HG03066 (cell line): ENCODE measurements around the gene SLC9A5.

ENCODE experiments used
- ATAC-seq: cut with Tn5 transposase; IDR thresholded peaks from one replicate; pipeline ENCODE4 v1.9.1; 2021; ENCODE audit warnings: low read depth; ENCODE audit not compliant: unreplicated experiment

SLC9A5 gene

DNA sequence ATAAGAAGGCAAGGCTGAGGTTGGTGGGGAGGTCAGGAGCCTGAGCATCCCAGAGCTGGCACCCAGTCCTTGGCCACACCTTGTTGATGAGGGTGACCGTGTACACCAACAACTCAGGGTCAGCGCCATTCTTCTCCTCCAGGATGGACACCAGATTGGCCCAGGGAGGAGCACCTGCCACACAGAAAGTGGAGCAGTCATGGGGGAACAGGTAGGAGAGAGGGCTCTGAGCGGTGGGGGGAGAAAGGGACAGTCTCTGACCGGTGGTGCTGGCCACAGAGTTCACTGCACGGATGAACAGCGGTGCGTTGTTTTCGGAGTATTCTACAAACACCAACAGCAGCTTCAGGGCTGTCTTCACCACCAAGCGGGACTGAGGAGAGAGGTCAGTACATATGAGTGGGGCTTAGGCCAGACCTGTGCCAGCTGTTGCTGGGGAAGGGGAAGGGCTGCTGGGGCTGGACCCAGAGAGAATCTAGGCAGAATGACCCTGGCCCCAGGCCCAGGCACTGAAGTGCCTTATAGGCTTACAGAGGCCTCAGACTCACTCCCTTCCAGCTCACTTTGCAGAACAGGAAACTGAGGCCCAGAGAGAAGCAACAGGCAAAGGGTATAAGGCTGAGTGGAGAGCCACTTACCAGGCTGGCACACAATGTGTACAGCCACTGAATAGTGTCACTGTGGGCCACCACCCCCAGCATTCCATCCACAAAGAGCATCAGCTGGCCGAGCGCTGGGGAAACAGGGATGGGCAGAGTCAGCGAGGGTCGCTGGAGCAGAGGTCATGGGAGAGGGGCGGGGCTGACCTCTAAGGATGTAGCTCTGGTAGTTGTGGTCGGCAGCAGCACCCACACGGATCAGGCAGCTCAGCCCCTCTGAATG, 11.1 kb upstream of the SLC9A5 start:
- no peak for ATAC-seq

DNA sequence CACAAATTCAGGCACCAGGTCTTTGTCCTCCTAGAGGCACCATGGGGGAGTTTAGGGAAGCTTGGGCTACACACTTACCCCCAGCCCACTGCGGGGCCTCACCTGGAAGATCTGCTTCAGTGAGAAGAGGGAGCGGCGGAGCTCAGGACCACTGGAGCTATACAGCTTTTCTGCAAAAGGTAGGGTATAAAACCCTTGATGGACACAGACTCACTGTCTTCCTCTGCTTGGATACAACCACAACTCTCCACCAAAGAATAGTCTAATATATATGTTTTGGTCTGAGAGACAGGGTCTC, 10.6 kb upstream of the SLC9A5 start:
- no peak for ATAC-seq

DNA sequence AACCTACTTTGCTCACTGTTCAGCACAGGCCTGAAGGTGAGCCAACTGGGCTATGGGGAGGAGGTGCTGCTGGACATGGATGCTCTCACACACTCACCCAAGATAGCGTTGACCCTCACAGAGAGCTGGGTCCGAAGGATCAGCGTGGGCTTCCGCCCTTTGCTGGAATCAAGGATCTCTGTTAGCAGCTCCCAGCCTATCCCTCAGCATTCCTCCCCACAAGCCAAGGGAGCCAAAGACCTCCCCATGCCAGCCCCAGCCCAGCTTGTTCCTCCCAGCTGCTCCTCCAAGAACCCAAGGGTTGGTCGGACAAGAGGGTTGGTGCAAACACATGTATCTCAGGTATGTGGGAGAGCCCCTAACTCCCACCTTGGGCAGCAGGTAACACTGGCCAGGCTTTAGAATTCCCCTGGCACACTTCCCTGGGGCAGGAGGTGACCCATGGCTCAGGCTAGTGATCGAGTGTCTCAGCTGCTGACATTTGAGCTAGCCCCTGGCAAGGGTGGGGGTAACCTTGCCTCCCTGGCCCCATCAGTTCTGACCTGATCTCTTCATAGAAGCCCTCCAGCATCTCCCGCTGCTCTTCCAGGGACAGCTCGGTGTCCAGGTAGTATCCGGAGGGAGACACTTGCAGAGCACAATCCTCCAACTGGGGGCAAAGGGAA, 9.8 kb upstream of the SLC9A5 start:
- no peak for ATAC-seq

DNA sequence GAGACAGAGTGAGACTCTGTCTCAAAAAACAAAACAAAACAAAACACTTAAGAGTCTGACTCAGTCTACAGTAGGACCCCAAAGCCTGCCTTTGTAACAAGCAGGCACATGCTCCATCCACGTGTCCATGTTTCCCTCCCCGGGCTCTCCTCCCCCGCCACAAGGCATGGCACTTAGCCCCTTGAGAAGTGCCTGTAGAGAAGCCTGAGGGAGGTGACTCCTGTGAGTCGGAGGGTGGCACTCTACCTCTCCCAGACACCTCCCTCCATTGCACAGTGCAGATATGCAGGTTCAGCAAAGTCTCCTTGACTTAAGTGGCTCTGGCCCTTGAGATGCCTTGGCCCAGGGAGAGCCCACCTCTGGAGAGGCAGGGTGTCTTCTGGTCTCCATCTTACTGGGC, 8.3 kb upstream of the SLC9A5 start:
- ATAC-seq, result no peak

- no peak for ATAC-seq
Measured at GRCh38 chr16:67241008-67241900, 7.5 kb upstream of the SLC9A5 start.

DNA sequence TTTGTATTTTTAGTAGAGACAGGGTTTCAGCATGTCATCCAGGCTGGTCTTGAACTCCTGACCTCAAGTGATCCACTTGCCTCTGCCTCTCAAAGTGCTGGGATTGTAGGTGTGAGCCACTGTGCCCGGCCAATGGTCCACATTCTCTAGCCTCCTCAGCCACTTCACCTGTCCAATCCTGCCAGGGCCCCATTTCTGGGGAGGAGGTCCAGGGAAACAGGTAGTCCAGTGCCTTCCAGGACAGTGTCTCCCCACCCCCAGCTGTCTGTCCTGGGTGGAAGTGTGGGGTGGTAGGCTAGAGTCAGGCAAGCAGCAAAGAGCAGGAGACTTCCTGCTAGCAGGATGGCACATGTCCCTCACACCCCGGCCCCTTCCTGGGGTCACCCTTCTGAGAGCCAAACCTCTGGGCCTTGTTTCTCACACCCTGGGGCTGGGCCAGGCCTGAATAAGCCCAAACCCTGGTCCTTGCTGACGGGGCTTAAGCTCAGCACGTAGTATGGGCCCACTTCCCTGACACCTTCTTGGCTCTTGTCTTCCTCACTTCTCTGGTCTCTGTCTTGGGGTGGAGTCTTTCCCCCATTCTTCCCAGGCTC, 6.5 kb upstream of the SLC9A5 start:
- ATAC-seq, result no peak

DNA sequence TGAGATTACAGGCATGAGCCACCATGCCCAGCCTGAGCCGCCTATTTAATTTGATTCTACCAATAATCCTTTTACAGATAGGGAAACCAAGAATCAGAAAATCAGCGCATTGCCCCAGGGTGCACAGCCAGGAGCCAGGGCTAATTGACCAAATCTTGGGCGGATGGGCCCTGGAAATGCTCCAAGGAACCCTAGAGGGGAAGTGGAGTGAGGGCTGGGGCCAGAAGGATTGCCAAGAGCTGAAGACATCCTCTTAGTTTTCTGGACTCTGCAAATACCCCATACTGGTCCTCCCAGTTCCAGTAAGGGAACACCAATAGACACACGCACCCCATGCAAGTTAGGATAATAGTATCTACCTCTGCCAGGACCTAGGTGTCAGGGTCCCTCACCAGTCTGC, 5.3 kb upstream of the SLC9A5 start:
- no peak for ATAC-seq

DNA sequence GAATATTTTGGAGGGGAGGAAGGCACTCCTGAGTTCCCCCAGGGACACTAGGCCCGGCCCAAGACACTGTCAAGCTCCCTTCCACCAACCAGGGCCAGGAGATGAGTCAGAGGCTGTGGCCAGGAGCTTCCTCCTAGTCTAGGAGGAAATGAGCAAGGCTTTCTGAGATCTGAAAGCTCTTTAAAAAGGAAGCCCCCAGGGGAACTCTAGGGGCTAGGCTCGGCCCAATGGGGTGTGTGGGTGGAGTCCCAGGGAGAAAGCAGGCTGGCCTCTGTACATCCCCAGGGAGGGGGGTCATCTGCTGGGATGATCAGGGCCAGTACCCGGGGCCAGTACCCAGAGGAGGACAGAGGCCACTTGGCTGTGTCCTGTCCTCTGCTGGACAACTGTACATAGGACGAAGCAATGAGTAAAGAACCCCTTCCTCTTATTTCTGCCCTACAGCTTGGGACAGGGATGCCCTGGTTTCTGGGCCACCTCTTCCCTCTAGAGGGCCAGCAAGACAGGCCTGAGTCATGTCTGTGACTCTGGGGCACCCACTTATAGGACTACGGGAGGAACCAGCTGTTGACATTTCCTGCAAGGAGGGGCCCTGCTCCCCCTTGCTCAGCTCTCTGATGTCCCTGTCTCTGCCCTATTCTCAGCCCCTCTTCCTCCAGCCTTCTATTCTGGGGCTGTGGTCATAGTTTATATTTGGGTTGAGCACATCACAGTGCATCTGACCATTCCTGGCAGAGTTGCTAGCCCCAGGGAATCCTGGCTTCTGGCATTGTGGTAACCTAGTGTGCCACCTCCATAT, 4.2 kb upstream of the SLC9A5 start:
- peak; percentile 46 for ATAC-seq

DNA sequence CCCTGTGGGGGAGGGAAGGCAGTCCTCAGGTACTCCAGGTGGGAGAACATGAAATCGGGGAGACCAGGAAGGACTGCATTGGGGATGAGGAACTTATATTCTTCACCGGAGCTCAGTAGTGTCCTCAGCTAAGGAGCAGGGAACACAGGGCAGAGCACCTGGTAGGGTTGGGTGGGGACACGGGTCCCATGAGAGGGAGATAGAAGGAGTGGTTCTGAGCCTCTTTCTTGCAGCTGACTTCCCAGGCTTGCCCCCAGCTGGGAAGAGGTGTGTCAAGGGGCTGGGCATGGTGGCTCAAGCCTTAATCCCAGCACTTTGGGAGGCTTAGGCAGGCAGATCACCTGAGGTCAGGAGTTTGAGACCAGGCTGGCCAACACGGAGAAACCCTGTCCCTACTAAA, 3.6 kb upstream of the SLC9A5 start:
- ATAC-seq, result no peak

- no peak for ATAC-seq
Measured at GRCh38 chr16:67245674-67246080, 3.1 kb upstream of the SLC9A5 start.

DNA sequence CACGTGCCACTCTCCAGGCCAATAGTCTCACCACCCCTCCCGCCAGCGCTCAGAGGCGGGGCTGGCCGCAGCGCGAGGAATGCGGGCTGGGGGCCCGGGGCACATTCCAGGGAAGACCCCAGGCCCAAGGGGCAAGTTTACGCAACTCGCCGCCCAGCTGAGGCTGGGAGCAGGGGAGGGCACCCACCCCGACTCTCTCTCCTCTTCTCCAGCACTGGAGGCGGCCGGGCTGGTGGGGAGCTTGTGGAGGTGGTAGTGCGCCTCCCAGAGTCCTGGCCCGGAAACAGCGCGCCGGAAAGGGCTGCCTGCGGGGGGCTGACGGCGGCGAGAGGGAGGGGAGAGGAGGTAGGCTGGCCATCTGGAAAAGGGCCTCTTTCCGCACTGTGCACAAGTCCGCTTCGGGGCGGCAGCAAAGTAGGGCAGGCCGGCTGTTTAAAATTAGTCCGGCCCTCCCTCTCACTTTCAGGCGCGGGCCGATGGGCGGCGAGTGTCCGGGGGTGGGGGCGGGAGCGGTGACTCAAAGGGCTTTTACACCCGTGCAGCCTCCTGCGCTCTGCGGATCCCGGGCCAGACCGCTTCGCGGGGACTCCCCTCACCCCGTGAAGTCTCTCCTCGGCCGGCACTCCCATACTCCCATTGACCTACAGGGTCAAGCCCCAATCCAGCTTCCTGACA, 2.6 kb upstream of the SLC9A5 start:
- peak; percentile 22 for ATAC-seq

DNA sequence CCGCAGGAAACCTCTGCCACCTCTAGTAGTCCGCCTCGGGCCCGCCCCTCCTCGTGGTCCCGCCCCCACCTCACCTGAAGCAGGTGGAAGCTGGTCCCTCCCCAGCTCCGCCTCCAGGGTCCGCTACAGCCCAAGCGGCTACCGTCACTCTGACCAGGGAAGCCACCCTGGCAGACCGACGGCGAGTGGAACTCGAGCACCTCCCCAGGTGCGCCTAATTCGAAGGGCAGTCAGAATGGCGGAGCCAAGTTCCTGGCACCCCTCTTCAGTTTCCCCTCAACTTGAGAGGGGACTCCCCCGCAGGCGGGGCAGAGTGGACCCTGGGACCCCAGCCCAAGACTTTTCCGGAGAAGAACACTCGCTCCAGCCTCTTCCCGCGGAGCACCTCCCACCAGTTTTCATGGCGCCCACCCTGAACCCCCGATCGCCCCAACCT, 2.0 kb upstream of the SLC9A5 start:
- peak; percentile 9 for ATAC-seq

DNA sequence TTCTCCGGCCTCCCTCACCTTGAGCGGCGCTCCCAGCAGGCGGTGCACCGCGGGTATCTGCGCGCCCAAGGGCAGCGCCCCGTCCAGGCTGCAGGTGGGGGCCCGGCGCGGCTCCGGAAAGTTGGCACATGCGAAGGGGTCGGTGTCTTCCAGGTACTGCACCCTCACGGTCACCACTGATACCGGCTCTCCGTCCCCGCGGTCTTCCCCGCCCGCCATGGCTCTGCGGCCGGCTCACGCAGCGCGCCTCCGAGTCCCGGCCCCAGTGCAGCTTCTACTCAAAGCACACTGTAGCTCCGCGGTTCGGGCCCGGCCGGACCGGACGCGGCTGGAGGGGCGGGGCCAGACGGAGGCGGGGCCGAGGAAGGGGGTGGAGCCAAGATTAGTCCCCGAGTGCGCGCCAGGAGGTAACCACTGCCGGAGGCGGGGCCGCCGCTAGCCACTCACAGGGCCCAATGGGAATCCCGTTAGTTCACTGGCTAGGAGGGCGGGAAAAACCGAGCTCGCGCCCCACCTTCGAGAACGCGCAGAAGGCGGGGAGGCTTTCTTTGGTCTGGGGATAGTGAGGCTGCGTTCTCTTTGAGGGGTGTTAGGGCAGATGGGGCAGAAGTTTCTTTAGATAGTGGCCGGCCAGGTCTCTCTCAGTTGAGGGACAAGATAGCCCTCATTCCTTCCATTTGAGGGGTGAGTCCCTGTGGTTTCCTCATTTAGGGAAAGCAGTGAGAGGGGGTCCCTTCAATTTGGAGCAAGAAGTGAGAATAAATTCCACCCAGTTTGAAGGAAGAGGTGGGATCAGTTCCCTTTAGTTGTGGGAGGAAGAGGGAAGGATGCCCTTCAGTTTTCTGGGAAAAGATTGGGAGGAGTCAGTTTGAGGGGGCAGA, 1.3 kb upstream of the SLC9A5 start, which contains the start of gene FHOD1:
TSS of gene FHOD1 (minus strand) at position 290 of the 881 bp plus-strand sequence. CDS start at position 219, 71 bp downstream.
- peak; percentile 36 for ATAC-seq

- ATAC-seq, result no peak
Measured at GRCh38 chr16:67248073-67248400, 742 bp upstream of the SLC9A5 start.

DNA sequence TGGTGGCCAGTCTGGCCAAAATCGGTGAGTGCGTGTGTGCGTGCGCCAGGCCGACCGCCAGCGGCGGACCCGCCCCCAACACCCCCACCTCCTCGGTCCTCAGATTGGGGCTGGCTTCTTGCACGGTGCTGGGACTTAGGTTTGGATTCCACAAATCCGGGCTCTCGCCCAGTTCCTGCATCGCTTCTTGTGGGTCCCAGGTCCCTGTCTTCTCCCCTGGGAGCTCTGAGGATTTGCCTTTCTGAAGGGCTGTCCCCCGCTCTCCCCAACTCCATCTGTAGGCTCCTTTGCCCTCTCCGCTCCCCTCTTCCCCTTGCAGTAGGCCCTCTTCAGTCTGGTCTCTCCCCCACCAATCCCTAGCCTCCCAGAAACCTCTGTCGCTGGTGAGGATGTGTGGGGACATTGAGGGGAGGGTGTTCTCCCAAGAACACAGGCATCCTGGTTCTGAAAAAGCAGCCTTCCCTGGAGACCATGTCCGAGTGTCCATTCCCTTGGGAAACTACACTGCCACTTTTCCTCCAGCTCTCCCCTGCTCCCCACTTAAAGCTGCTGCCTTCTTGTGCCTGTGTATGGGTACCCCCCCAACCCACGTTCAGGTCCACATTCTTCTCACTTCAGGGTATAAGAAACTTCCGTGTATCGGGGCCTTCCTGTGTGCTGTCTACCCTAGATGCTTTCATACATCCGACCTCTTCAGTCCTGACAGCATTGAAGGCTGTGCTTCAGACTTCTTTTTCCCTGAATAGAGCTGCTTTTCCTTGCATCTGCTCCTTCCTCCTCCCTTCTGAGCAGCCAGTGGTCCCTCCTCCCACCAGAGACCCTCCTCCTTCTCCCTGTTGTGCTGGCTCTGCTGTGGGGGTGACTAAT, 632 bp downstream of the SLC9A5 start:
- no peak for ATAC-seq

DNA sequence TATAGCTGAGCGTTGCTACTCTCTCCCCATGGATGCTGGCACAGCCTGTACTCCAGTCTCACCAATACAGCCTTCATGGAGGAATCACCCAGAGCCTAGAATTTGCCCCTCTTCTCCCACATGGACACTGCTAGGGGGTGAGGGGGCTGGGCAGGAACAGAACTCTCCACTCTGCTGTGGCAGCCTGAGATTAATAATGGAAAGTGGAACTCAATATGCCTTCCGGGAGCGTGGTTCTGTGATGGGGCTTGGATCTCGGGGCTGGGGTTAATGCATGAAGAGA, 1.2 kb downstream of the SLC9A5 start:
- no peak for ATAC-seq

- no peak for ATAC-seq
Measured at GRCh38 chr16:67252609-67253497, 4.1 kb downstream of the SLC9A5 start.
